Hepatocyte (in vitro differentiated cells): ENCODE results near the gene ALB. TPM values are rescaled to one million over a fixed set of nuclear protein-coding genes. Genes with fewer than 3 reads are reported as not detected.

ENCODE experiments used
- DNase-seq: peaks from one replicate; pipeline ENCODE4 v3.0.0-alpha.2; 2016; ENCODE audit warnings: low spot score
- H2AFZ ChIP-seq: fragments of 200-600 bp; sonication (generic); 2 replicates; pipeline ENCODE4 v1.6.0; 2016; ENCODE audit warnings: antibody characterized with exemption, mild to moderate bottlenecking
- H3K27ac ChIP-seq: fragments of 200-600 bp; sonication (generic); 2 replicates; pipeline ENCODE4 v1.5.1; 2016; ENCODE audit warnings: mild to moderate bottlenecking
- H3K27me3 ChIP-seq: fragments of 200-600 bp; sonication (generic); 2 replicates; pipeline ENCODE4 v1.6.1; 2016
- H3K36me3 ChIP-seq: fragments of 200-600 bp; sonication (generic); replicated peaks from 2 replicates; pipeline ENCODE4 v1.5.1; 2016; ENCODE audit warnings: low read depth; ENCODE audit not compliant: insufficient read depth
- H3K4me1 ChIP-seq: fragments of 200-600 bp; sonication (generic); 2 replicates; pipeline ENCODE4 v1.5.1; 2016; ENCODE audit warnings: mild to moderate bottlenecking, moderate library complexity; ENCODE audit not compliant: insufficient read depth
- H3K4me2 ChIP-seq: fragments of 200-600 bp; sonication (generic); 2 replicates; pipeline ENCODE4 v1.6.0; 2016
- H3K4me3 ChIP-seq: fragments of 200-600 bp; sonication (generic); 2 replicates; pipeline ENCODE4 v1.5.1; 2016; ENCODE audit warnings: mild to moderate bottlenecking
- H3K79me2 ChIP-seq: fragments of 200-600 bp; sonication (generic); 2 replicates; pipeline ENCODE4 v1.6.0; 2017; ENCODE audit warnings: mild to moderate bottlenecking
- H3K9me2 ChIP-seq: fragments of 200-600 bp; sonication (generic); replicated peaks from 2 replicates; pipeline ENCODE4 v1.6.0; 2017; ENCODE audit warnings: mild to moderate bottlenecking; ENCODE audit not compliant: insufficient read depth
- H3K9me3 ChIP-seq: fragments of 200-600 bp; sonication (generic); 2 replicates; pipeline ENCODE4 v1.5.1; 2016; ENCODE audit warnings: low read depth, mild to moderate bottlenecking
- H4K20me1 ChIP-seq: fragments of 200-600 bp; sonication (generic); 2 replicates; pipeline ENCODE4 v1.6.0; 2016; ENCODE audit warnings: mild to moderate bottlenecking; ENCODE audit not compliant: insufficient read depth, poor library complexity, severe bottlenecking
- EZH2 ChIP-seq: fragments of 200-600 bp; sonication (generic); IDR thresholded peaks from 2 replicates; pipeline ENCODE4 v1.6.1; 2016; ENCODE audit warnings: antibody characterized with exemption, mild to moderate bottlenecking, borderline replicate concordance
- EZH2phosphoT487 ChIP-seq: fragments of 200-600 bp; sonication (generic); IDR thresholded peaks from one replicate; pipeline ENCODE4 v1.6.1; 2018; ENCODE audit warnings: antibody characterized with exemption, mild to moderate bottlenecking, low read depth, moderate library complexity; ENCODE audit not compliant: unreplicated experiment, severe bottlenecking
- WGBS: methylation state at CpG from one replicate; pipeline ENCODE4 v1.1.6; 2016; ENCODE audit warnings: low lambda C conversion rate; ENCODE audit errors: missing lambda C conversion rate; 5-methylcytosine and 5-hydroxymethylcytosine counted together
- polyA plus RNA-seq: library from polyadenylated mRNA; unstranded; fragments of >200 nt; fragmentation: Nextera tagmentation; extraction: Ambion mirVana; gene quantifications from 2 replicates; pipeline ENCODE4 v1.2.1, GENCODE V29; 2016
- total RNA-seq: library from RNA; depleted of rRNA; stranded (reverse); fragments of >200 nt; gene quantifications from 2 replicates; pipeline ENCODE4 v1.2.3, GENCODE V29; 2014
- TF ChIP-seq, protein P1 (sequence below): fragments of 200-600 bp; sonication (generic); IDR thresholded peaks from 2 replicates; pipeline ENCODE4 v1.5.1; 2016; ENCODE audit warnings: antibody characterized with exemption, mild to moderate bottlenecking; ENCODE audit not compliant: poor library complexity

ALB gene
- total and polyA plus RNA-seq, 2 experiments from 2014 or later, result 11,384 to 26,686 TPM

DNA sequence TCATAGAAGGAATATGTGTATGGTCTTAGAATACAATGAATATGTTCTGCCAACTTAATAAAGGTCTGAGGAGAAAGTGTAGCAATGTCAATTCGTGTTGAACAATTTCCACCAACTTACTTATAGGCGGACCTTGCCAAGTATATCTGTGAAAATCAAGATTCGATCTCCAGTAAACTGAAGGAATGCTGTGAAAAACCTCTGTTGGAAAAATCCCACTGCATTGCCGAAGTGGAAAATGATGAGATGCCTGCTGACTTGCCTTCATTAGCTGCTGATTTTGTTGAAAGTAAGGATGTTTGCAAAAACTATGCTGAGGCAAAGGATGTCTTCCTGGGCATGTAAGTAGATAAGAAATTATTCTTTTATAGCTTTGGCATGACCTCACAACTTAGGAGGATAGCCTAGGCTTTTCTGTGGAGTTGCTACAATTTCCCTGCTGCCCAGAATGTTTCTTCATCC is 9.2 kb downstream of the ALB start:
- no peaks in the 10 kb centered on the region for H3K27me3 ChIP-seq
- H3K9me3 ChIP-seq, result no peaks in the 10 kb centered on the region
- TF ChIP-seq EZH2 (no peak), EZH2phosphoT487 (no peak)
- TF ChIP-seq, protein P1, sequence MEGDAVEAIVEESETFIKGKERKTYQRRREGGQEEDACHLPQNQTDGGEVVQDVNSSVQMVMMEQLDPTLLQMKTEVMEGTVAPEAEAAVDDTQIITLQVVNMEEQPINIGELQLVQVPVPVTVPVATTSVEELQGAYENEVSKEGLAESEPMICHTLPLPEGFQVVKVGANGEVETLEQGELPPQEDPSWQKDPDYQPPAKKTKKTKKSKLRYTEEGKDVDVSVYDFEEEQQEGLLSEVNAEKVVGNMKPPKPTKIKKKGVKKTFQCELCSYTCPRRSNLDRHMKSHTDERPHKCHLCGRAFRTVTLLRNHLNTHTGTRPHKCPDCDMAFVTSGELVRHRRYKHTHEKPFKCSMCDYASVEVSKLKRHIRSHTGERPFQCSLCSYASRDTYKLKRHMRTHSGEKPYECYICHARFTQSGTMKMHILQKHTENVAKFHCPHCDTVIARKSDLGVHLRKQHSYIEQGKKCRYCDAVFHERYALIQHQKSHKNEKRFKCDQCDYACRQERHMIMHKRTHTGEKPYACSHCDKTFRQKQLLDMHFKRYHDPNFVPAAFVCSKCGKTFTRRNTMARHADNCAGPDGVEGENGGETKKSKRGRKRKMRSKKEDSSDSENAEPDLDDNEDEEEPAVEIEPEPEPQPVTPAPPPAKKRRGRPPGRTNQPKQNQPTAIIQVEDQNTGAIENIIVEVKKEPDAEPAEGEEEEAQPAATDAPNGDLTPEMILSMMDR, result no peak
- WGBS, result 78% methylated on average over 4 of the region's 4 CpGs
- H3K4me3 ChIP-seq, result no peak overlapping the region
- no peak overlapping the region for H3K27ac ChIP-seq
- H3K36me3 ChIP-seq, result no peaks in the 10 kb centered on the region
- no peaks in the 10 kb centered on the region for H3K79me2 ChIP-seq
- no peak overlapping the region for H3K4me2 ChIP-seq
- H4K20me1 ChIP-seq, result no peaks in the 10 kb centered on the region
- DNase-seq, result no peak
- no peaks in the 10 kb centered on the region for H3K9me2 ChIP-seq
- no peak overlapping the region for H2AFZ ChIP-seq
- H3K4me1 ChIP-seq, result peaks cover 4% of the 10 kb centered on the region

- H3K27me3 ChIP-seq, result no peaks in the 10 kb centered on the region
- H3K4me1 ChIP-seq, result peaks cover 3% of the 10 kb centered on the region
- TF ChIP-seq EZH2phosphoT487 (no peak), EZH2 (no peak)
- TF ChIP-seq, protein P1, result no peak
- H3K9me3 ChIP-seq, result no peaks in the 10 kb centered on the region
- no peak overlapping the region for H3K27ac ChIP-seq
- H2AFZ ChIP-seq, result no peak overlapping the region
- H3K79me2 ChIP-seq, result no peaks in the 10 kb centered on the region
- H3K36me3 ChIP-seq, result no peaks in the 10 kb centered on the region
- no peak overlapping the region for H3K4me3 ChIP-seq
- WGBS, result 65% methylated on average over 2 of the region's 2 CpGs
- H3K4me2 ChIP-seq, result no peak overlapping the region
- DNase-seq, result no peak
- no peaks in the 10 kb centered on the region for H4K20me1 ChIP-seq
- no peaks in the 10 kb centered on the region for H3K9me2 ChIP-seq
Measured at GRCh38 chr4:73414936-73415271, 10.8 kb downstream of the ALB start.

DNA sequence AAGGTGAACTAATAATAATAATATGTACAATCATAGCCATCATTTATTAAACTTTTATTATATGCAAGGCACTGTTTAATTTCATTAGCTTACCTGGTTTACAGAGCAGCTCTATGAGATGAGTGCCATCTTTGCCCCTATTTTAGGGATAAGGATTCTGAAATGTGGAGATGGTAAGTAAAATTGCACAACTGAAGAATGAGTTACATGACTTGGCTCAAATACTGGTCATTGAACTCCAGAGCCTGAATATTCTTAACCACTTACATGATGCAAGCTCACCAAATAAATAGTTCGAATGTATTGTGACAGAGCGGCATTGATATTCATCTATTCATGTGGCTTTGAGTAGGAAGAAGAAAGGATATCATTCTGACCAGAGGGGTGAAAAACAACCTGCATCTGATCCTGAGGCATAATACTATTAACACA is 11.7 kb downstream of the ALB start:
- no peaks in the 10 kb centered on the region for H3K27me3 ChIP-seq
- no peak overlapping the region for H3K4me3 ChIP-seq
- H3K27ac ChIP-seq, result no peak overlapping the region
- no peaks in the 10 kb centered on the region for H3K4me1 ChIP-seq
- no peaks in the 10 kb centered on the region for H4K20me1 ChIP-seq
- no peaks in the 10 kb centered on the region for H3K9me3 ChIP-seq
- no peaks in the 10 kb centered on the region for H3K79me2 ChIP-seq
- TF ChIP-seq EZH2phosphoT487 (no peak), EZH2 (no peak)
- TF ChIP-seq, protein P1, result no peak
- H3K9me2 ChIP-seq, result no peaks in the 10 kb centered on the region
- no peak for DNase-seq
- no peaks in the 10 kb centered on the region for H3K36me3 ChIP-seq
- WGBS, result 88% methylated on average over 2 of the region's 2 CpGs
- no peak overlapping the region for H3K4me2 ChIP-seq
- no peak overlapping the region for H2AFZ ChIP-seq
